NB4 (cell line): ENCODE results near the gene ERGIC1.

Experiments
- CTCF ChIP-seq: IDR thresholded peaks from one replicate; pipeline ENCODE4 v1.5.1; 2012; ENCODE audit warnings: low read depth, low read length
- MAX ChIP-seq: IDR thresholded peaks from 2 replicates; pipeline ENCODE4 v1.6.1; 2011; ENCODE audit warnings: low read depth, low read length

DNA sequence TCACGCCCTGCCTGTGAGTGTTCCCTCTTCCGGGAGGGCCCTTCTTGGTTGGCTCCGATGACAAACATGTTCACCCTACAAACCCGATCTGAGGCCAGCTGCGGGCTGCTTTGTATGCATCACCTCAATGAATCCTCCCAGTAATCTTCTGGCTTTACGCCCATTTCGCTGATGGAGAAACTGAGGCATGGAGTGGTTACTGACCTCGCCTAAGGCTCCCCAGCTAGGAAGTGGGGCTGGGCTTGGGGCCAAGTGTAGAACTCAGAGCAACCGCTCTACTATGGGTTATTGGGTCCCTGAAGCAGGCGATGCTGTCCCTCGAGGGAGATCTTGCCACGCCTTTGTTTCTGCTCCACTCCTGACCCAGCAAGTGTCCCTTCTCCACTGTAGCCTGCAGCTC, 86.9 kb downstream of the ERGIC1 start:
- TF ChIP-seq CTCF (no peak), MAX (no peak)
